Transverse colon (tissue), 4 donors: ENCODE results near the gene CHMP4A. TPM values are rescaled to one million over a fixed set of nuclear protein-coding genes. Genes with fewer than 3 reads are reported as not detected.

ENCODE experiments used
- DNase-seq: peaks from one replicate; pipeline ENCODE4 v3.0.0-alpha.2; 2019
- H3K27ac ChIP-seq, 4 donors: fragments of 200-600 bp; sonication (generic); 2 replicates each; pipeline ENCODE4 v1.5.1; 2016 to 2018; ENCODE audit warnings: inconsistent platforms in 4 of 4
- H3K27me3 ChIP-seq: fragments of 200-600 bp; sonication (generic); 2 replicates; pipeline ENCODE4 v1.5.1; 2017; ENCODE audit warnings: inconsistent platforms
- H3K36me3 ChIP-seq, 4 donors: fragments of 200-600 bp; sonication (generic); 2 replicates each; pipeline ENCODE4 v1.5.1; 2017 to 2019; ENCODE audit warnings: inconsistent platforms in 4 of 4
- H3K4me1 ChIP-seq, 4 donors: fragments of 200-600 bp; sonication (generic); 2 replicates each; pipeline ENCODE4 v1.5.1; 2017 to 2020; ENCODE audit warnings: inconsistent platforms in 4 of 4
- H3K4me3 ChIP-seq, 4 donors: fragments of 200-600 bp; sonication (generic); 1 replicate in 1 of 4; 2 replicates in 3 of 4; pipeline versions ENCODE4 v1.5.1 to v1.6.1; 2017 to 2019; ENCODE audit warnings: inconsistent platforms in 4 of 4
- H3K9me3 ChIP-seq, 2 donors: fragments of 200-600 bp; sonication (generic); 2 replicates each; pipeline ENCODE4 v1.5.1; 2017 to 2019; ENCODE audit warnings: inconsistent platforms in 2 of 2
- EP300 ChIP-seq: sonication (generic); formaldehyde crosslinking; IDR thresholded peaks from one replicate; pipeline ENCODE4 v1.6.1; 2017; ENCODE audit warnings: antibody characterized with exemption, low read depth
- POLR2A ChIP-seq: fragments of 450-650 bp; IDR thresholded peaks from one replicate; pipeline ENCODE4 v1.6.1; 2016; ENCODE audit warnings: antibody characterized with exemption, mild to moderate bottlenecking, moderate library complexity
- POLR2AphosphoS5 ChIP-seq, 3 donors: sonication (generic); formaldehyde crosslinking; IDR thresholded peaks; one replicate each; pipeline ENCODE4 v1.6.1; 2016; ENCODE audit warnings: antibody characterized with exemption in 3 of 3
- WGBS, 2 donors: methylation state at CpG; one replicate each; pipeline ENCODE4 v1.1.5; 2018; ENCODE audit warnings: low coverage in 1 of 2; 5-methylcytosine and 5-hydroxymethylcytosine counted together
- in situ Hi-C, 4 donors: fragments of 200-750 bp; cut with MboI; loops; one replicate each; pipeline versions ENCODE4 v1.15.0 to v1.15.1; 2017; ENCODE audit warnings: low sequenced_read_pairs in 3 of 4, low pct_ligation_motif_present in 1 of 4, low pct_unique_long_range_greater_than_20kb in 1 of 4
- intact Hi-C: fragments of 100-400 bp; cut with DNase I; formaldehyde crosslinking; loops from one replicate; pipeline ENCODE4 v1.15.1; 2023; ENCODE audit warnings: low total_unique reads
- total RNA-seq, 4 donors: library from RNA; depleted of rRNA; stranded (reverse); fragments of >200 nt; gene quantifications; one replicate each; pipeline ENCODE4 v1.1.0, GENCODE V29; 2016
- TF ChIP-seq, protein P1 (sequence below), 5 experiments: fragments of 200-600 bp in 3 of 5; fragments of 450-650 bp in 2 of 5; sonication (generic) in 3 of 5; IDR thresholded peaks; 1 replicate in 2 of 5; 2 replicates in 3 of 5; pipeline ENCODE4 v1.5.1; 2016 to 2017; ENCODE audit warnings: antibody characterized with exemption in 5 of 5, inconsistent platforms in 3 of 5, mild to moderate bottlenecking in 2 of 5, moderate library complexity in 1 of 5

Gene CHMP4A
- total RNA-seq, 4 donors from 2014 or later = 7.0 to 81.3 (median 59.0) TPM

DNA sequence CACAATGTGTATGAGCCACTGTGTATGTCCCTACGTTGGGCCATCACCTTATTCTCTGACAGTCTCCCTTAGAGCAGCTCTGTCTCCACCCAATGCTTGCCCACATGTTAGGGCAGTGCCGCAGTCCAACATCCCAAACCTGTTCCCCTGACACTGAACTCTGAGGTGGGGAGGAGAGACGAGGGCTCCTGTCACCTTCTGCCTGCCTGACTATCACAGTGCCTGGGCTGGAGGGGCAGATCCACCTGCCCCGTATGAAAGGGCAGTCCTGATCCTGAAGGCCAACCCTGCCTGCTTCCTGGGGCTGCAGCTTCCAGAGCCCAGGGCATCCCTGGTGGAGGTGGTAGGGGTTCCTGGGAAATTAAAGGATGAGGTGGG, 47.5 kb upstream of the CHMP4A start:
- no peaks in the 10 kb centered on the region for H3K4me1 ChIP-seq
- no peaks in the 10 kb centered on the region for H3K27me3 ChIP-seq
- no peak for TF ChIP-seq POLR2AphosphoS5 (IDR thresholded peaks at IDR 0.05)
- TF ChIP-seq POLR2A = no peak
- TF ChIP-seq, protein P1, sequence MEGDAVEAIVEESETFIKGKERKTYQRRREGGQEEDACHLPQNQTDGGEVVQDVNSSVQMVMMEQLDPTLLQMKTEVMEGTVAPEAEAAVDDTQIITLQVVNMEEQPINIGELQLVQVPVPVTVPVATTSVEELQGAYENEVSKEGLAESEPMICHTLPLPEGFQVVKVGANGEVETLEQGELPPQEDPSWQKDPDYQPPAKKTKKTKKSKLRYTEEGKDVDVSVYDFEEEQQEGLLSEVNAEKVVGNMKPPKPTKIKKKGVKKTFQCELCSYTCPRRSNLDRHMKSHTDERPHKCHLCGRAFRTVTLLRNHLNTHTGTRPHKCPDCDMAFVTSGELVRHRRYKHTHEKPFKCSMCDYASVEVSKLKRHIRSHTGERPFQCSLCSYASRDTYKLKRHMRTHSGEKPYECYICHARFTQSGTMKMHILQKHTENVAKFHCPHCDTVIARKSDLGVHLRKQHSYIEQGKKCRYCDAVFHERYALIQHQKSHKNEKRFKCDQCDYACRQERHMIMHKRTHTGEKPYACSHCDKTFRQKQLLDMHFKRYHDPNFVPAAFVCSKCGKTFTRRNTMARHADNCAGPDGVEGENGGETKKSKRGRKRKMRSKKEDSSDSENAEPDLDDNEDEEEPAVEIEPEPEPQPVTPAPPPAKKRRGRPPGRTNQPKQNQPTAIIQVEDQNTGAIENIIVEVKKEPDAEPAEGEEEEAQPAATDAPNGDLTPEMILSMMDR (IDR thresholded peaks at IDR 0.05) = no peak
- TF ChIP-seq EP300 = no peak
- in situ Hi-C loops = no loop called here
- 80 to 84% methylated on average over 2 to 4 of the region's 4 CpGs for WGBS, 2 donors
- peaks cover 0 to 1% (median 0%) of the 10 kb centered on the region in 4 donors for H3K36me3 ChIP-seq
- H3K9me3 ChIP-seq = no peaks in the 10 kb centered on the region
- DNase-seq = no peak
- H3K4me3 ChIP-seq = no peak overlapping the region
- H3K27ac ChIP-seq = no peak overlapping the region
- intact Hi-C loops = no loop called here

DNA sequence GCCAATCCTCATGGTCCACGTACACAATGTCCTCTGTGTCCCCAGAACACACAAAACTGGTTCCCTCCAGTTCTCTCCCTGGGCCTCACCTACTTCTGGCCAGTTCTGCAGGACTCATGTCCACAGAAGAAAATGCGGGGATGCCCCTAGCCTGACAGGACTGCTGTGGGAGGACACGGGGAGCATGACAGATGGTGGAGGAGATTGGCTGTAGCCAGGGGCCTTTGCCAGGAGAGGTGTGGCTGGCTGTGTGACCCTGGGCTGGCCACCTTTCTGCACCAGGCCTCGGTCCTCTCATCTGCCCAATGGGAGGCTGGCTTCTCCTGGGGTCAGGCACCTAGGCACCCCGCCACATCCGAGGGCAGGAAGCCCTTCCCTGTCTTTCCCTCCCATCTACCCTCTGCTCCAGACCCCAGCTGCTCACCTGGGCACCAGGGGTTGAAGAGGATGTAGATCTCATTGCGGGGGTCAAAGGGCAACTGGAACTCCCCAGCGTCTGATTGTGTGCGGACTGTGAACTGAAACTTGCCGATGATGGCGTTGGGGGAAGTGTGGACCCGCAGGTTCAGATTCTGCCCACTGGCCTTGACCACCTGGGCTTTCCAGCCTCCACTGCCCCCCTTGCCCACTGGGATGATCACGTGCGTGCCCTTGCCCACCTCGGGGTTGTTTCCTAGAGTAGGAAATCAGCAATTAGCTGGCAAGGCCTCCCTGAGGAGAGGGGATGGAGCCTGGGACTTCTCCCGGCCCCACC, 46.9 kb upstream of the CHMP4A start:
- H3K27ac ChIP-seq = no peak overlapping the region
- no peaks in the 10 kb centered on the region for H3K4me1 ChIP-seq
- no peak overlapping the region for H3K4me3 ChIP-seq
- intact Hi-C loops (no loop called here), in situ Hi-C loops (no loop called here)
- no peak for TF ChIP-seq EP300
- no peaks in the 10 kb centered on the region for H3K27me3 ChIP-seq
- H3K9me3 ChIP-seq = no peaks in the 10 kb centered on the region
- 80 to 86% methylated on average over 1 to 16 of the region's 16 CpGs for WGBS, 2 donors
- H3K36me3 ChIP-seq = no peaks in the 10 kb centered on the region
- no peak for DNase-seq

DNA sequence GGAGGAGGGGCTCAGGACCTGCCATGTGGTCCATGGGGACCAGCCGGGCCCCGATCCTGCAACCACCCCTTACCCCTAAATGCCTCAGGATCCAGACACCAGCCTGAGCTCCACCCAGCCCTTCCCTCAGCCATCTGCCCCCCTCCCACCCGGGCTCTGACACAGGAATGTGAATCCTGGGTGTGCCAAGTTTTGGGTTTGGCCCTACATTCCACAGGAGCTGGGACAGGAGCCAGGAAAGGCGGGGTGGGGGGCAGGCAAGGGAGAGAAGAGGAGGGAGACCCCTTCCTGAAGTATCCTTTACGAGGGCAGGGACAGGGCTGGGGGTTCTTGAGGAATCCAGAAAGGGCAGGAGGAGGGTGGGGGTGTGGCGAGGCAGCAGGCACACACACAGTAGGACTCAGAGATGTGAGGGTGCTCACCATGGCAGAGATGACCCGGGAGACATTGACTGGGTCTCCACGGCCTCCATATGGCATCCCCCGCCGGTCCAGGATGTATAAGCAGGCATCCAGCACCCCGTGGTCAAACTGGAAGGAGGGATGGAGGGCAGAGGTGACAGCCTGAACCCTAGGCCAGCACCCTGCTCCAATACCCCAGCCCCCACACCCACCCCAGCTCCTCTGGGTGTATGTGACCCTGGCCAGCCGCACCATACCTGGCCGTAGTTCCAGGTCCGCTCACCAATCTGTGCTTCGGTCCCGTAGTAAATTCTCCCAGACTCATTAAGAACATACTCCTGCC, 46.2 kb upstream of the CHMP4A start:
- no peaks in the 10 kb centered on the region for H3K27me3 ChIP-seq
- no peaks in the 10 kb centered on the region for H3K36me3 ChIP-seq
- no peak overlapping the region for H3K27ac ChIP-seq
- TF ChIP-seq, protein P1 (IDR thresholded peaks at IDR 0.05) = no peak
- TF ChIP-seq POLR2A = no peak
- no peak for TF ChIP-seq EP300
- no peak for TF ChIP-seq POLR2AphosphoS5 (IDR thresholded peaks at IDR 0.05)
- DNase-seq = no peak
- H3K4me1 ChIP-seq = no peaks in the 10 kb centered on the region
- WGBS, 2 donors = 83 to 85% methylated on average over 4 to 12 of the region's 16 CpGs
- no peaks in the 10 kb centered on the region for H3K9me3 ChIP-seq
- no peak overlapping the region for H3K4me3 ChIP-seq
- intact Hi-C loops = no loop called here
- in situ Hi-C loops = no loop called here

DNA sequence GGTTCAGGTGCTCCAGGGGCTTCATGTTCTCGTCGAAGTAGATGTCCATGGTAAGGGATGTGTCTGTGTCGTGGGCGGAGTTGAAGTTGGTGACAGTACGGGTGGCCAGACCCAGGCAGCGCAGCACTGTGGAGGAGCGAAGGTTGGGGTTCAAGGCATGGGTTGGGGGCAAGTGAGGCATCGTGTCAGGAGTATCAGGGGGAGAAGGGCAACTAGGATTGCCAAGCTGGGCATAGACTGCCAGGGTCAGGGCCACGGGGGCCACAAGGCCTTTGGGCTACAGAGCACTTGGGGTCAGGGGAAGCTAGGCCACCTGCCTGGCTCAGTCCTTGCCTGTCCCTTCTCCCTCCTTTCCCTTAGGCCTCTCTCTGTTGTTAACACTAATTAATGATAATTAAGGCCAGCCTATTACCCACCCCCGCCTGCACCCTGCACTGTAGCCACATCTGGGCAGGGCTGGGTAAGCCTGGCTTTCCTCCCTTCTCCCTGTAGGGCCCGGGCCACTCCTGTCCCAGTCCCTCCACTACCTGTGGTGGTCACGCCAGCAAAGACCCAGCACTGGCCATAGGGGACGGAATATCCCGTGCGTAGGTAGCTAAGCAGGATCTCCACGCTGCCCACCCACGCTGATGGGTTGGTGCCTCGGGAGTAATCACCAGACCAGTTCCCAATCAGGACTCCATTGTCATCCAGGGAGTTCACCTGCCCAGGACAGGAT, 45.4 kb upstream of the CHMP4A start:
- no peak overlapping the region for H3K4me3 ChIP-seq
- no peak for DNase-seq
- 91 to 100% methylated on average over 2 to 17 of the region's 18 CpGs for WGBS, 2 donors
- no peaks in the 10 kb centered on the region for H3K27me3 ChIP-seq
- no peak for TF ChIP-seq POLR2A
- TF ChIP-seq POLR2AphosphoS5 (IDR thresholded peaks at IDR 0.05) = no peak
- TF ChIP-seq EP300 = no peak
- TF ChIP-seq, protein P1 (IDR thresholded peaks at IDR 0.05) = no peak
- intact Hi-C loops = no loop called here
- no peak overlapping the region for H3K27ac ChIP-seq
- no peaks in the 10 kb centered on the region for H3K36me3 ChIP-seq
- H3K4me1 ChIP-seq = no peaks in the 10 kb centered on the region
- in situ Hi-C loops = no loop called here
- no peaks in the 10 kb centered on the region for H3K9me3 ChIP-seq
